DND-41 (cell line): ENCODE data around the gene MINDY4B.

Source experiments
- ATAC-seq: fragments of 200-7000 bp; cut with Tn5 transposase; 3 replicates; pipeline ENCODE4 v1.9.1; 2021; ENCODE audit warnings: low read depth; ENCODE audit not compliant: insufficient read depth
- DNase-seq: peaks from one replicate; pipeline ENCODE4 v3.0.0-alpha.2; 2020
- H2AFZ ChIP-seq: 2 replicates; pipeline ENCODE4 v1.6.0; 2012; ENCODE audit warnings: low read depth, low read length
- H3K27ac ChIP-seq: 2 replicates; pipeline ENCODE4 v1.5.1; 2012; ENCODE audit warnings: low read length, inconsistent platforms
- H3K27me3 ChIP-seq: fragments of 200-600 bp; sonication (generic); 2 replicates; pipeline ENCODE4 v1.6.0; 2012; ENCODE audit warnings: low read length, mild to moderate bottlenecking, inconsistent platforms; ENCODE audit not compliant: insufficient read depth, poor library complexity
- H3K36me3 ChIP-seq: 2 replicates; pipeline ENCODE4 v1.5.1; 2012; ENCODE audit warnings: low read length, inconsistent platforms; ENCODE audit not compliant: insufficient read depth
- H3K4me1 ChIP-seq: 2 replicates; pipeline ENCODE4 v1.5.1; 2012; ENCODE audit warnings: mild to moderate bottlenecking, low read length; ENCODE audit not compliant: insufficient read depth
- H3K4me2 ChIP-seq: 2 replicates; pipeline ENCODE4 v1.6.0; 2012; ENCODE audit warnings: mild to moderate bottlenecking, moderate library complexity, low read length, inconsistent platforms; ENCODE audit not compliant: insufficient read depth
- H3K4me3 ChIP-seq, 2 experiments: fragments of 200-600 bp in 1 of 2; shearing (Covaris generic) in 1 of 2; 2 replicates each; pipeline ENCODE4 v1.5.1; 2012 to 2016; ENCODE audit warnings: inconsistent platforms in 2 of 2, low read length in 2 of 2, mild to moderate bottlenecking in 2 of 2, low read depth in 1 of 2, moderate library complexity in 1 of 2
- H3K79me2 ChIP-seq: 2 replicates; pipeline ENCODE4 v1.6.0; 2012; ENCODE audit warnings: low read length, inconsistent platforms; ENCODE audit not compliant: insufficient read depth
- H3K9ac ChIP-seq: 2 replicates; pipeline ENCODE4 v1.6.0; 2012; ENCODE audit warnings: low read depth, mild to moderate bottlenecking, inconsistent platforms, low read length, moderate library complexity
- H3K9me3 ChIP-seq: 2 replicates; pipeline ENCODE4 v1.5.1; 2012; ENCODE audit warnings: low read length, moderate library complexity, mild to moderate bottlenecking, inconsistent platforms; ENCODE audit not compliant: insufficient read depth, severe bottlenecking
- H4K20me1 ChIP-seq: 2 replicates; pipeline ENCODE4 v1.6.0; 2012; ENCODE audit warnings: low read length; ENCODE audit not compliant: insufficient read depth
- CTCF ChIP-seq: IDR thresholded peaks from 2 replicates; pipeline ENCODE4 v1.5.1; 2012; ENCODE audit warnings: borderline replicate concordance, low read length, moderate library complexity, mild to moderate bottlenecking; ENCODE audit not compliant: poor library complexity, severe bottlenecking; ENCODE audit errors: extremely low read depth
- EZH2 ChIP-seq: IDR thresholded peaks from 3 replicates; pipeline ENCODE4 v1.6.1; 2012; ENCODE audit warnings: borderline replicate concordance, low read depth, mild to moderate bottlenecking, moderate library complexity, low read length, inconsistent platforms; ENCODE audit not compliant: severe bottlenecking

The MINDY4B gene

GRCh38 chr3:150844484-150844883 lies 60.8 kb downstream of the MINDY4B start:
- no peak for ATAC-seq
- H3K4me2 ChIP-seq = no peak overlapping the region
- no peaks in the 10 kb centered on the region for H3K36me3 ChIP-seq
- H3K79me2 ChIP-seq = no peaks in the 10 kb centered on the region
- no peaks in the 10 kb centered on the region for H4K20me1 ChIP-seq
- no peaks in the 10 kb centered on the region for H3K9me3 ChIP-seq
- no peak overlapping the region for H3K27ac ChIP-seq
- H3K4me1 ChIP-seq = no peaks in the 10 kb centered on the region
- peaks cover 5% of the 10 kb centered on the region for H3K27me3 ChIP-seq
- H3K9ac ChIP-seq = no peak overlapping the region
- DNase-seq = no peak
- TF ChIP-seq CTCF (no peak), EZH2 (no peak)
- no peak overlapping the region for H2AFZ ChIP-seq
- no peak overlapping the region for H3K4me3 ChIP-seq

- no peak for ATAC-seq
- H3K4me3 ChIP-seq = no peak overlapping the region
- H3K79me2 ChIP-seq = no peaks in the 10 kb centered on the region
- H3K9ac ChIP-seq = no peak overlapping the region
- no peaks in the 10 kb centered on the region for H3K36me3 ChIP-seq
- no peaks in the 10 kb centered on the region for H3K9me3 ChIP-seq
- no peak overlapping the region for H3K27ac ChIP-seq
- TF ChIP-seq CTCF (no peak), EZH2 (no peak)
- DNase-seq = no peak
- H3K27me3 ChIP-seq = peaks cover 5% of the 10 kb centered on the region
- H2AFZ ChIP-seq = no peak overlapping the region
- H3K4me2 ChIP-seq = no peak overlapping the region
- no peaks in the 10 kb centered on the region for H3K4me1 ChIP-seq
- H4K20me1 ChIP-seq = no peaks in the 10 kb centered on the region
These were observed 62.0 kb downstream of the MINDY4B start for GRCh38 chr3:150843241-150843640.

GRCh38 chr3:150840802-150841515 lies 64.3 kb downstream of the MINDY4B start:
- DNase-seq (peak; percentile 7), ATAC-seq (0 out of 3 replicates have a peak, but pooled peaks have one; percentile 50)
- H3K9me3 ChIP-seq = no peaks in the 10 kb centered on the region
- no peak overlapping the region for H3K4me2 ChIP-seq
- H3K36me3 ChIP-seq = no peaks in the 10 kb centered on the region
- no peak overlapping the region for H3K9ac ChIP-seq
- H3K4me1 ChIP-seq = no peaks in the 10 kb centered on the region
- H3K79me2 ChIP-seq = no peaks in the 10 kb centered on the region
- H2AFZ ChIP-seq = no peak overlapping the region
- peaks cover 4% of the 10 kb centered on the region for H3K27me3 ChIP-seq
- H3K4me3 ChIP-seq = no peak overlapping the region
- no peak overlapping the region for H3K27ac ChIP-seq
- H4K20me1 ChIP-seq = no peaks in the 10 kb centered on the region
- peak; percentile 41 for TF ChIP-seq CTCF
- TF ChIP-seq EZH2 = no peak

- no peak for TF ChIP-seq EZH2
- no peak for TF ChIP-seq CTCF
- DNase-seq (no peak), ATAC-seq (no peak)
- Histone ChIP-seq H2AFZ (no peak overlapping the region), H3K4me3 (no peak overlapping the region), H3K4me1 (no peaks in the 10 kb centered on the region), H3K27me3 (peaks cover 5% of the 10 kb centered on the region), H4K20me1 (no peaks in the 10 kb centered on the region), H3K4me2 (no peak overlapping the region), H3K9me3 (no peaks in the 10 kb centered on the region), H3K9ac (no peak overlapping the region), H3K27ac (no peak overlapping the region), H3K79me2 (no peaks in the 10 kb centered on the region), H3K36me3 (no peaks in the 10 kb centered on the region)
These were observed 74.5 kb downstream of the MINDY4B start for GRCh38 chr3:150830745-150831144.
